Cardiac fibroblast (primary cell): ENCODE results near the gene RBM26.

ENCODE experiments used
- DNase-seq, 2 donors: peaks; one replicate each; pipeline versions ENCODE4 v3.0.0 to v3.0.0-alpha.2; 2010; ENCODE audit warnings: low read depth in 2 of 2
- H3K4me3 ChIP-seq, 2 donors: replicated peaks in 1 of 2; 1 replicate in 1 of 2; 2 replicates in 1 of 2; pipeline ENCODE4 v1.5.1; 2011; ENCODE audit warnings: low read depth in 2 of 2, low read length in 2 of 2, mild to moderate bottlenecking in 2 of 2, moderate library complexity in 1 of 2
- CTCF ChIP-seq: IDR thresholded peaks from one replicate; pipeline ENCODE4 v1.5.1; 2011; ENCODE audit warnings: low read depth, mild to moderate bottlenecking, low read length, inconsistent platforms

RBM26 gene

DNA sequence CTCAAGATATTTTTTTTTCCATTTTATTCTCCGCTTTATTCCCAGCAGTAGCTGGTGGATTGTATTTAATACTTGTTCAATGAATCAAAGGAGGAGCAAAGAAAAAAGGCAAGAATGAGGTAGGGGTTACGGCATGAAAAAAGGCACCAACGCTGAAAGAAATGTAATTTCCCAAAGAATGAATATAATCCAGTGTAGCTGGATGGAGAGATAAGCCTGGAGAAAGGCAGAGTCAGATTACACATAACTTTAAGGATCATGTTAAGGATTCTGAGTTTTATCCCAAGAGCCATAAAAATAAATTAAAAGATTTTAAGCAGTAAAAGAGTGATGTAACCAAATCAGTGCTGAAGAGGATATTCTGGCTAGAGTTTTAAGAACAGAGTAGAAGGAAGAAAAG lies 67.7 kb downstream of the RBM26 start:
- no peak for TF ChIP-seq CTCF
- H3K4me3 ChIP-seq = no peak overlapping the region
- DNase-seq = no peak

- no peak for DNase-seq
- no peak overlapping the region for H3K4me3 ChIP-seq
- TF ChIP-seq CTCF = no peak
Observed at GRCh38 chr13:79336966-79337365, 69.1 kb downstream of the RBM26 start.

DNA sequence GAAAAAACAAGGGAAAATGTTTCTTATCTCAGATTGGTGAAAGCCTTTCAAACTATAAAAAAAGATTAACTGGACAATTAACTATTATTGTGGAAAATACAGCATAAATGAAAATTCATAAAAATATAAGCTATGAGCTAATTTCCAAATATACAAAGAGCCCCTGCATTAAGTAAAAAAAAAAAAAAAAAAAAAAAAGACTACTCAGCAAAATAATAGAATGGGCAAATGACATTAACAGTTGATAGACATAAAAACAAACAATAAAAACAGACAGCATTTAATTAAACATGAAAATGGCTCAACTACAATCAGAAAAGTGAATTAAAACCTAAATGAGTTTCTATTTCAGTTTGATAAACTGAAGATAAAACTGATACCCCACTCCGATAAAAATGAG lies 77.5 kb downstream of the RBM26 start:
- DNase-seq = no peak
- H3K4me3 ChIP-seq = no peak overlapping the region
- TF ChIP-seq CTCF = no peak

DNA sequence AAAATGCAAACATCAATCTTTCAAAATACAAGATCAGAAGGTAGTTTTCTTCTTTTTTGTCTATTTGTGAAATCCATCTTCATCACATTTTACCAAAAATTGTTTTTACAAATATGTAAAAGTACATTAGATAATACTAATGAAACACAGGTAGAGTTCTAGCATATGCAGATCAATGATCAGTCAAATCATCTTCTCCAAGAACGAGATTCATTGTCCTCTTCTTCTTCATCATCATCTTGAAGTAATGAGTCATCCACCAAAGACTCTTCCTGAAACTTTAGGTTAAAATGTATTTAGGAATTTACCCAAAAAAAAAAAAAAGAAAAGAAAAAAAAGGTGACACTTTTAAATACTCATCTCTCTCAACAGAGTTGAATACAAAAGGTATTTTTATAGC lies 85.6 kb downstream of the RBM26 start:
- no peak for TF ChIP-seq CTCF
- DNase-seq = no peak
- H3K4me3 ChIP-seq = no peak overlapping the region

- DNase-seq = no peak
- H3K4me3 ChIP-seq = no peak overlapping the region
- no peak for TF ChIP-seq CTCF
Observed at GRCh38 chr13:79318664-79319063, 87.4 kb downstream of the RBM26 start.

DNA sequence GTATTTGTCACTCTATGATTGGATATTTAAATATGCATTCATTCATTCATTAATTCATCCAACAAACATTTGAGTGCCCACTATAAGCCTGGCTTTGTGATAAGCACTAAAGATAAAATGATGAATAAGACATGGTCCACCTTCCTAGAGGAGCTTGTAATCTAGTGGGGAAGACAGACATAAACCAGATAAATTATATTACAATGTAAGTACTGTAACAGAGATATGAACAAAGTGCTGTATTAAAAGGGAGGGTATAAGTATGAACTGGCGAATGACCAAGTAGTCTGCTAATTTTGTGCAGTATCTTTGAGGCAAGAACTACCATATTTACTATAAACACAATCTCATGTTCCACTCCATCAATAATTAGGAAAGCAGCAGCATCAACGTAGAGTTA lies 88.2 kb downstream of the RBM26 start:
- DNase-seq = no peak
- no peak overlapping the region for H3K4me3 ChIP-seq
- no peak for TF ChIP-seq CTCF

GRCh38 chr13:79314652-79315051 lies 91.4 kb downstream of the RBM26 start:
- H3K4me3 ChIP-seq = no peak overlapping the region
- no peak for TF ChIP-seq CTCF
- DNase-seq = no peak
